Measurements from ENCODE around the gene MAK. TPM values are rescaled to one million over a fixed set of nuclear protein-coding genes. Genes with fewer than 3 reads are reported as not detected.

The MAK gene

DNA sequence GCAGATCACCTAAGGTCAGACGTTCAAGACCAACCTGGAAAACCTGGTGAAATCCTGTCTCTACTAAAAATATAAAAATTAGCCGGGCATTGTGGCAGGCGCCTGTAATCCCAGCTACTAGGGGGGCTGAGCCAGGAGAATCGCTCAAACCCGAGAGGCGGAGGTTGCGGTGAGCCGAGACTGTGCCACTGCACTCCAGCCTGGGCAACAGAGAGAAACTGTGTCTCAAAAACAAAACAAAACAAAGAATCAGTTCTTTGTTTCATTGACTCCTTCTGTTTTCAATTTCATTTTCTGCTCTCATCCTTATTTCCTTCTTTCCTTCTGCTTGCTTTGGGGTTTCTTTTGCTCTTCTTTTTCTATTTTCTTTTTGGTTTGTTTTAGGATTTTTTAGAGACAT is 124.4 kb downstream of the MAK start:
- Histone ChIP-seq H3K4me1 (ENCODE audit: control insufficient read depth, insufficient read depth, low read depth, low read length) (no peaks in the 10 kb centered on the region), H3K36me3 (ENCODE audit: control insufficient read depth in 1 of 2, insufficient read depth in 2 of 2, low read depth in 1 of 2, low read length in 2 of 2) (peaks cover 8 to 15% of the 10 kb centered on the region in 2 experiments), H2BK12ac (ENCODE audit: low read length in 2 of 2) (no peak overlapping the region), H3K23ac (ENCODE audit: low read length in 2 of 2) (no peak overlapping the region), H3K4me2 (ENCODE audit: low read length, poor library complexity, severe bottlenecking) (no peak overlapping the region), H3K79me1 (replicated peaks; ENCODE audit: low read length, poor library complexity, severe bottlenecking) (no peaks in the 10 kb centered on the region), H3K4ac (ENCODE audit: low read depth in 1 of 2, low read length in 2 of 2) (no peak overlapping the region), H3K18ac (ENCODE audit: low read depth in 1 of 2, low read length in 2 of 2) (no peak overlapping the region), H2BK120ac (ENCODE audit: low read depth, low read length) (no peak overlapping the region), H2BK5ac (ENCODE audit: low read depth, low read length, poor library complexity, severe bottlenecking) (no peak overlapping the region), H4K91ac (ENCODE audit: low read length) (no peak overlapping the region), H2AK5ac (ENCODE audit: low read length, severe bottlenecking) (no peak overlapping the region), H2AFZ (ENCODE audit: low read depth, low read length) (no peak overlapping the region), H3K27me3 (ENCODE audit: control insufficient read depth in 1 of 2, insufficient read depth in 1 of 2, low read length in 2 of 2) (no peaks in the 10 kb centered on the region), H4K8ac (ENCODE audit: low read length) (no peak overlapping the region), H2BK15ac (ENCODE audit: low read depth, poor library complexity, severe bottlenecking) (no peak overlapping the region), H3K9me3 (ENCODE audit: control insufficient read depth, low read length) (peaks cover 9% of the 10 kb centered on the region), H3K4me3 (ENCODE audit: insufficient read depth in 1 of 2, low read depth in 1 of 2, low read length in 2 of 2) (no peak overlapping the region), H3K27ac (ENCODE audit: low read length, poor library complexity, severe bottlenecking) (no peak overlapping the region), H3K14ac (ENCODE audit: low read length in 2 of 2) (no peak overlapping the region), H3K9ac (ENCODE audit: low read length) (no peak overlapping the region)
- 94% methylated on average over 8 of the region's 8 CpGs for whole genome bisulfite sequencing
- DNase-seq, result no peak

Small RNAs within 50 kb of the gene (small RNA-seq; reads per million reads assigned to genes)
- not detected for gene RNA5SP203 (ENCODE audit: low read depth)

All from mesenchymal stem cell (in vitro differentiated cells and primary cell).